Neural cell (in vitro differentiated cells): ENCODE data around the gene XG. TPM values are rescaled to one million over a fixed set of nuclear protein-coding genes. Genes with fewer than 3 reads are reported as not detected.
"Not testable (repeated sequence)": the region's sequence is repeated elsewhere in the genome, so short reads cannot be mapped to it uniquely, and the experiment has no call there.

Source experiments
- H2AFZ ChIP-seq: fragments of 200-600, 300-800 bp; sonication (generic), shearing (Covaris generic); 2 replicates; pipeline ENCODE4 v1.6.0; 2014; ENCODE audit warnings: low read depth, mild to moderate bottlenecking, antibody characterized with exemption, low read length, moderate library complexity
- H3F3A ChIP-seq: fragments of 200-600 bp; shearing (Covaris generic); 2 replicates; pipeline ENCODE4 v1.6.1; 2016; ENCODE audit warnings: mild to moderate bottlenecking, moderate library complexity, mixed read lengths, antibody characterized with exemption, low read length; ENCODE audit not compliant: insufficient read depth, poor library complexity, severe bottlenecking
- H3K27ac ChIP-seq: fragments of 200-600, 300-800 bp; sonication (generic), shearing (Covaris generic); 2 replicates; pipeline ENCODE4 v1.5.1; 2014; ENCODE audit warnings: mild to moderate bottlenecking, low read length, moderate library complexity
- H3K27me3 ChIP-seq: fragments of 300-800, 200-600 bp; sonication (generic), shearing (Covaris generic); 2 replicates; pipeline ENCODE4 v1.6.0; 2014; ENCODE audit warnings: mild to moderate bottlenecking, low read depth, low read length, moderate library complexity; ENCODE audit not compliant: insufficient read depth
- H3K36me3 ChIP-seq: fragments of 300-800, 200-600 bp; sonication (generic), shearing (Covaris generic); 2 replicates; pipeline ENCODE4 v1.5.1; 2014; ENCODE audit warnings: mild to moderate bottlenecking, antibody characterized with exemption, low read length, moderate library complexity; ENCODE audit not compliant: insufficient read depth
- H3K4me2 ChIP-seq: fragments of 300-800, 200-600 bp; sonication (generic), shearing (Covaris generic); 2 replicates; pipeline ENCODE4 v1.6.0; 2014; ENCODE audit warnings: mild to moderate bottlenecking, low read length
- H3K4me3 ChIP-seq: fragments of 300-800, 200-600 bp; sonication (generic), shearing (Covaris generic); 2 replicates; pipeline ENCODE4 v1.5.1; 2014; ENCODE audit warnings: mild to moderate bottlenecking, low read length, moderate library complexity
- H3K79me2 ChIP-seq: fragments of 200-600 bp; shearing (Covaris generic); replicated peaks from 2 replicates; pipeline ENCODE4 v1.6.0; 2014; ENCODE audit warnings: mild to moderate bottlenecking, low read length, moderate library complexity; ENCODE audit not compliant: insufficient read depth
- H3K9ac ChIP-seq: fragments of 300-800, 200-600 bp; sonication (generic), shearing (Covaris generic); 2 replicates; pipeline ENCODE4 v1.6.1; 2016; ENCODE audit warnings: mild to moderate bottlenecking, low read length, mixed read lengths
- H3K9me2 ChIP-seq: fragments of 200-600 bp; shearing (Covaris generic); 2 replicates; pipeline ENCODE4 v1.6.1; 2016; ENCODE audit warnings: mild to moderate bottlenecking, low read length, mixed read lengths; ENCODE audit not compliant: insufficient read depth
- H3K9me3 ChIP-seq: fragments of 200-600, 300-800 bp; sonication (generic), shearing (Covaris generic); 2 replicates; pipeline ENCODE4 v1.6.1; 2016; ENCODE audit warnings: mild to moderate bottlenecking, mixed run types, low read length, moderate library complexity, mixed read lengths
- H4K20me1 ChIP-seq: fragments of 200-600 bp; shearing (Covaris generic); 2 replicates; pipeline ENCODE4 v1.6.1; 2016; ENCODE audit warnings: mild to moderate bottlenecking, mixed run types; ENCODE audit not compliant: insufficient read depth
- EP300 ChIP-seq: fragments of 450-650 bp; conservative IDR thresholded peaks from 2 replicates; pipeline ENCODE4 v1.6.1; 2014; ENCODE audit warnings: antibody characterized with exemption, mild to moderate bottlenecking, moderate library complexity; ENCODE audit not compliant: poor library complexity, severe bottlenecking
- EZH2 ChIP-seq: fragments of 200-600, 300-800 bp; shearing (Covaris generic), sonication (generic); IDR thresholded peaks from 2 replicates; pipeline ENCODE4 v1.6.1; 2014; ENCODE audit warnings: antibody characterized with exemption, low read length, borderline replicate concordance, mild to moderate bottlenecking; ENCODE audit not compliant: insufficient read depth, poor library complexity, severe bottlenecking
- MXI1 ChIP-seq: fragments of 450-650 bp; conservative IDR thresholded peaks from 2 replicates; pipeline ENCODE4 v1.6.1; 2014; ENCODE audit warnings: antibody characterized with exemption, mild to moderate bottlenecking; ENCODE audit not compliant: poor library complexity, severe bottlenecking
- POLR2AphosphoS5 ChIP-seq: IDR thresholded peaks from 2 replicates; pipeline ENCODE4 v1.6.1; 2012
- RAD21 ChIP-seq: fragments of 450-650 bp; conservative IDR thresholded peaks from 2 replicates; pipeline ENCODE4 v1.6.1; 2014; ENCODE audit warnings: antibody characterized with exemption, mild to moderate bottlenecking, moderate library complexity
- SMC3 ChIP-seq: fragments of 450-650 bp; conservative IDR thresholded peaks from 2 replicates; pipeline ENCODE4 v1.6.1; 2014; ENCODE audit warnings: antibody characterized with exemption, mild to moderate bottlenecking, moderate library complexity; ENCODE audit not compliant: poor library complexity
- TAF1 ChIP-seq: IDR thresholded peaks from 2 replicates; pipeline ENCODE4 v1.6.1; 2012; ENCODE audit warnings: low read depth
- polyA plus RNA-seq: library from polyadenylated mRNA; depleted of rRNA; stranded (reverse); fragments of >200 nt; gene quantifications from 2 replicates; pipeline ENCODE4 v1.2.3, GENCODE V29; 2014
- TF ChIP-seq, protein P1 (sequence below): IDR thresholded peaks from 2 replicates; pipeline ENCODE4 v1.6.1; 2012; ENCODE audit warnings: borderline replicate concordance
- TF ChIP-seq, protein P2 (sequence below): fragments of 450-650 bp; IDR thresholded peaks from 2 replicates; pipeline ENCODE4 v1.5.1; 2014; ENCODE audit warnings: antibody characterized with exemption, mild to moderate bottlenecking, moderate library complexity; ENCODE audit not compliant: poor library complexity, severe bottlenecking

The XG gene
- polyA plus RNA-seq, 1 donor from 2014 or later = 0.37 TPM

DNA sequence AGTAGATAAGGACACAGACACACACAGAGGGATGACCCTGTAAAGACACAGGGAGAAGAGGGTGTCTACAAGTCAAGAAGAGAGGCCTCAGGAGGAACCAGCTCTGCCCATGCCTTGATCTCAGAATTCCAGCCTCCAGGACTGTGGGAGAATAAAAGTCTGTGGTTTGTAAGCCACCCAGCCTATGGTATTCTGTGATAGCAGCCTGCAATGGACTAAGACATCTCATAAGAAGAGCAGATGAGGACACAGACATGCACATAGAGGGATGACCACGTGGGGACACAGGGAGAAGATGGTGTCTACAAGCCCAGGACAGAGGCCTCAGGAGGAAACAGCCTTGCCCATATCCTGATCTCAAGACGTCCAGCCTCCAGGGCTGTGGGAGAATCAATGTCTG is 9.4 kb downstream of the XG start:
- no peak for TF ChIP-seq POLR2AphosphoS5
- TF ChIP-seq RAD21 = no peak
- TF ChIP-seq, protein P1, sequence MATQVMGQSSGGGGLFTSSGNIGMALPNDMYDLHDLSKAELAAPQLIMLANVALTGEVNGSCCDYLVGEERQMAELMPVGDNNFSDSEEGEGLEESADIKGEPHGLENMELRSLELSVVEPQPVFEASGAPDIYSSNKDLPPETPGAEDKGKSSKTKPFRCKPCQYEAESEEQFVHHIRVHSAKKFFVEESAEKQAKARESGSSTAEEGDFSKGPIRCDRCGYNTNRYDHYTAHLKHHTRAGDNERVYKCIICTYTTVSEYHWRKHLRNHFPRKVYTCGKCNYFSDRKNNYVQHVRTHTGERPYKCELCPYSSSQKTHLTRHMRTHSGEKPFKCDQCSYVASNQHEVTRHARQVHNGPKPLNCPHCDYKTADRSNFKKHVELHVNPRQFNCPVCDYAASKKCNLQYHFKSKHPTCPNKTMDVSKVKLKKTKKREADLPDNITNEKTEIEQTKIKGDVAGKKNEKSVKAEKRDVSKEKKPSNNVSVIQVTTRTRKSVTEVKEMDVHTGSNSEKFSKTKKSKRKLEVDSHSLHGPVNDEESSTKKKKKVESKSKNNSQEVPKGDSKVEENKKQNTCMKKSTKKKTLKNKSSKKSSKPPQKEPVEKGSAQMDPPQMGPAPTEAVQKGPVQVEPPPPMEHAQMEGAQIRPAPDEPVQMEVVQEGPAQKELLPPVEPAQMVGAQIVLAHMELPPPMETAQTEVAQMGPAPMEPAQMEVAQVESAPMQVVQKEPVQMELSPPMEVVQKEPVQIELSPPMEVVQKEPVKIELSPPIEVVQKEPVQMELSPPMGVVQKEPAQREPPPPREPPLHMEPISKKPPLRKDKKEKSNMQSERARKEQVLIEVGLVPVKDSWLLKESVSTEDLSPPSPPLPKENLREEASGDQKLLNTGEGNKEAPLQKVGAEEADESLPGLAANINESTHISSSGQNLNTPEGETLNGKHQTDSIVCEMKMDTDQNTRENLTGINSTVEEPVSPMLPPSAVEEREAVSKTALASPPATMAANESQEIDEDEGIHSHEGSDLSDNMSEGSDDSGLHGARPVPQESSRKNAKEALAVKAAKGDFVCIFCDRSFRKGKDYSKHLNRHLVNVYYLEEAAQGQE = no peak
- no peak for TF ChIP-seq TAF1
- TF ChIP-seq SMC3 = no peak
- TF ChIP-seq, protein P2, sequence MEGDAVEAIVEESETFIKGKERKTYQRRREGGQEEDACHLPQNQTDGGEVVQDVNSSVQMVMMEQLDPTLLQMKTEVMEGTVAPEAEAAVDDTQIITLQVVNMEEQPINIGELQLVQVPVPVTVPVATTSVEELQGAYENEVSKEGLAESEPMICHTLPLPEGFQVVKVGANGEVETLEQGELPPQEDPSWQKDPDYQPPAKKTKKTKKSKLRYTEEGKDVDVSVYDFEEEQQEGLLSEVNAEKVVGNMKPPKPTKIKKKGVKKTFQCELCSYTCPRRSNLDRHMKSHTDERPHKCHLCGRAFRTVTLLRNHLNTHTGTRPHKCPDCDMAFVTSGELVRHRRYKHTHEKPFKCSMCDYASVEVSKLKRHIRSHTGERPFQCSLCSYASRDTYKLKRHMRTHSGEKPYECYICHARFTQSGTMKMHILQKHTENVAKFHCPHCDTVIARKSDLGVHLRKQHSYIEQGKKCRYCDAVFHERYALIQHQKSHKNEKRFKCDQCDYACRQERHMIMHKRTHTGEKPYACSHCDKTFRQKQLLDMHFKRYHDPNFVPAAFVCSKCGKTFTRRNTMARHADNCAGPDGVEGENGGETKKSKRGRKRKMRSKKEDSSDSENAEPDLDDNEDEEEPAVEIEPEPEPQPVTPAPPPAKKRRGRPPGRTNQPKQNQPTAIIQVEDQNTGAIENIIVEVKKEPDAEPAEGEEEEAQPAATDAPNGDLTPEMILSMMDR = no peak
- TF ChIP-seq EP300 = no peak
- no peak for TF ChIP-seq EZH2
- no peak for TF ChIP-seq MXI1
- no peak overlapping the region for H2AFZ ChIP-seq
- no peaks in the 10 kb centered on the region for H3K36me3 ChIP-seq
- H3K9me3 ChIP-seq = no peaks in the 10 kb centered on the region
- no peak overlapping the region for H3K9ac ChIP-seq
- H3K9me2 ChIP-seq = no peaks in the 10 kb centered on the region
- H3K79me2 ChIP-seq = no peaks in the 10 kb centered on the region
- H3K27ac ChIP-seq = no peak overlapping the region
- H3K27me3 ChIP-seq = no peaks in the 10 kb centered on the region
- no peak overlapping the region for H3K4me2 ChIP-seq
- H3F3A ChIP-seq = no peaks in the 10 kb centered on the region
- H3K4me3 ChIP-seq = no peak overlapping the region
- no peaks in the 10 kb centered on the region for H4K20me1 ChIP-seq

DNA sequence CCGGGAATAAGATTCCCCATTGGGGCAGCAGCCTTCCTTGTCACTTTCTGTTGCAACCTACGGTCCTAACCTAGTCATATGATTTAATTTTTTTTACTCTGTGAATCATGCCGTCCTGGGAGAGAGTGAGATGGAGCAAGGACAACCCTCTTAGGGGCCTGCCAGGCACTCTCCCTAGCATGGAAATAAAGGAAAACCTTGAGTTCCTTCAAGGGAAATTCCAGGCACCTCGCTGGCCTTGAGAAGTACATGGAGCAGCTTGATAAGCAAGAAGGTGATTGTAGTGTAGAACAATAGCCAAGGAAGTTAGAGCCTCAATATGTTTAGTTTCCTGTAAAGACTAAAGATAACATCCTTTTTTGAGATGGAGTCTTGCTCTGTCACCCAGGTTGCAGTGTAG is 10.8 kb downstream of the XG start:
- H3K79me2 ChIP-seq, H3K36me3 ChIP-seq, H3K4me2 ChIP-seq, H3K27me3 ChIP-seq, H3K9me2 ChIP-seq, H4K20me1 ChIP-seq, H3K9me3 ChIP-seq, H3K9ac ChIP-seq, H3F3A ChIP-seq, H3K4me3 ChIP-seq, H2AFZ ChIP-seq, H3K27ac ChIP-seq: not testable (repeated sequence)

GRCh38 chrX:2764766-2765548 is 13.1 kb downstream of the XG start:
- not testable (repeated sequence) for H4K20me1 ChIP-seq, H2AFZ ChIP-seq, H3K4me3 ChIP-seq, H3K27me3 ChIP-seq, H3K4me2 ChIP-seq, H3K79me2 ChIP-seq, H3K9ac ChIP-seq, H3K36me3 ChIP-seq, H3K9me2 ChIP-seq, H3F3A ChIP-seq, H3K27ac ChIP-seq, H3K9me3 ChIP-seq
